Parathyroid adenoma (tissue), 2 donors: ENCODE data around the gene ITGBL1.

Experiments
- H2AFZ ChIP-seq: fragments of 300-600 bp; sonication (generic); one replicate; pipeline ENCODE4 v1.7.0; 2017; ENCODE audit warnings: antibody characterized with exemption, mild to moderate bottlenecking
- H3K27ac ChIP-seq: fragments of 300-600 bp; sonication (generic); one replicate; pipeline ENCODE4 v1.7.0; 2017
- H3K27me3 ChIP-seq: fragments of 300-600 bp; sonication (generic); one replicate; pipeline ENCODE4 v1.7.0; 2017; ENCODE audit warnings: low read length; ENCODE audit not compliant: control insufficient read depth, insufficient read depth
- H3K36me3 ChIP-seq: fragments of 300-600 bp; sonication (generic); one replicate; pipeline ENCODE4 v1.7.0; 2017; ENCODE audit warnings: low read length; ENCODE audit not compliant: control insufficient read depth, insufficient read depth
- H3K4me1 ChIP-seq: fragments of 300-600 bp; sonication (generic); one replicate; pipeline ENCODE4 v1.7.0; 2017; ENCODE audit warnings: control low read depth
- H3K4me2 ChIP-seq: fragments of 300-600 bp; sonication (generic); one replicate; pipeline ENCODE4 v1.7.0; 2017; ENCODE audit warnings: low read length
- H3K4me3 ChIP-seq: fragments of 300-600 bp; sonication (generic); one replicate; pipeline ENCODE4 v1.7.0; 2017; ENCODE audit warnings: low read depth, low read length
- H3K79me2 ChIP-seq: fragments of 300-600 bp; sonication (generic); one replicate; pipeline ENCODE4 v1.7.0; 2017; ENCODE audit warnings: control low read depth
- H3K9ac ChIP-seq: fragments of 300-600 bp; sonication (generic); one replicate; pipeline ENCODE4 v1.7.0; 2017; ENCODE audit warnings: mild to moderate bottlenecking
- H3K9me3 ChIP-seq: fragments of 300-600 bp; sonication (generic); one replicate; pipeline ENCODE4 v1.7.0; 2017; ENCODE audit warnings: low read length; ENCODE audit not compliant: control insufficient read depth
- TF ChIP-seq, protein P1 (sequence below): fragments of 300-600 bp; sonication (generic); IDR thresholded peaks from one replicate; pipeline ENCODE4 v1.7.0; 2017; ENCODE audit warnings: antibody characterized with exemption, mild to moderate bottlenecking
- donor health status: primary hyperparathyroidism.

The ITGBL1 gene

DNA sequence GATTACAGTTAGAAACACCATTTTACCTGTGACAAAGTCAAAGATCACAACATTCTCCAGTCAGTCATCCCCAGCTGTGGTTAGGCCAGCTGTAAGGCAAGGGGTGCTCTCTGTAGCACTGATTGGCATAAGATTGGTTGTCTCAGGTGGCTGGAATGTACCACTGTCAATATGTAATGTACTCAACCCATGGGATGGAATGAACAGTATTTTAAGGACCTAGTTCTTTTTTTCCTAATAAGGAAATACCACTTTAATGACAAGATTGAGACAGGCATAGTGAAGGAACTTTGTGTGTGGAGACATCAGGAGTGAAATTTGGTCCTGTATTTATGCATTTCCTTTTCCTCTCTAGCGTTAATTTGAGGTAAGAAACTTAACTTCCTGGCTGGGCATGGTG lies 310.7 kb downstream of the ITGBL1 start:
- H3K4me3 ChIP-seq = no peak overlapping the region
- H3K9ac ChIP-seq = no peak overlapping the region
- H3K27ac ChIP-seq = no peak overlapping the region
- H3K79me2 ChIP-seq = no peaks in the 10 kb centered on the region
- no peak overlapping the region for H2AFZ ChIP-seq
- no peaks in the 10 kb centered on the region for H3K36me3 ChIP-seq
- H3K27me3 ChIP-seq = no peaks in the 10 kb centered on the region
- H3K4me1 ChIP-seq = no peaks in the 10 kb centered on the region
- no peak overlapping the region for H3K4me2 ChIP-seq
- H3K9me3 ChIP-seq = no peaks in the 10 kb centered on the region
- TF ChIP-seq, protein P1, sequence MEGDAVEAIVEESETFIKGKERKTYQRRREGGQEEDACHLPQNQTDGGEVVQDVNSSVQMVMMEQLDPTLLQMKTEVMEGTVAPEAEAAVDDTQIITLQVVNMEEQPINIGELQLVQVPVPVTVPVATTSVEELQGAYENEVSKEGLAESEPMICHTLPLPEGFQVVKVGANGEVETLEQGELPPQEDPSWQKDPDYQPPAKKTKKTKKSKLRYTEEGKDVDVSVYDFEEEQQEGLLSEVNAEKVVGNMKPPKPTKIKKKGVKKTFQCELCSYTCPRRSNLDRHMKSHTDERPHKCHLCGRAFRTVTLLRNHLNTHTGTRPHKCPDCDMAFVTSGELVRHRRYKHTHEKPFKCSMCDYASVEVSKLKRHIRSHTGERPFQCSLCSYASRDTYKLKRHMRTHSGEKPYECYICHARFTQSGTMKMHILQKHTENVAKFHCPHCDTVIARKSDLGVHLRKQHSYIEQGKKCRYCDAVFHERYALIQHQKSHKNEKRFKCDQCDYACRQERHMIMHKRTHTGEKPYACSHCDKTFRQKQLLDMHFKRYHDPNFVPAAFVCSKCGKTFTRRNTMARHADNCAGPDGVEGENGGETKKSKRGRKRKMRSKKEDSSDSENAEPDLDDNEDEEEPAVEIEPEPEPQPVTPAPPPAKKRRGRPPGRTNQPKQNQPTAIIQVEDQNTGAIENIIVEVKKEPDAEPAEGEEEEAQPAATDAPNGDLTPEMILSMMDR = no peak
